Astrocyte (in vitro differentiated cells and primary cell): ENCODE results near the gene FOXJ3. TPM values are rescaled to one million over a fixed set of nuclear protein-coding genes. Genes with fewer than 3 reads are reported as not detected.

Experiments used
- DNase-seq: peaks from one replicate; pipeline ENCODE4 v3.0.0-alpha.2; 2010; ENCODE audit warnings: low read depth
- FAIRE-seq: peaks from 2 replicates; lab custom pipeline; 2011; peaks lifted over from hg19 to GRCh38; lab: Jason Lieb, UNC
- H2AFZ ChIP-seq: 2 replicates; pipeline ENCODE4 v1.6.0; 2012; ENCODE audit warnings: low read depth, low read length, inconsistent platforms
- H3K27ac ChIP-seq: 2 replicates; pipeline ENCODE4 v1.5.1; 2011; ENCODE audit warnings: low read depth, low read length, inconsistent platforms
- H3K27me3 ChIP-seq: 2 replicates; pipeline ENCODE4 v1.6.0; 2011; ENCODE audit warnings: low read length, inconsistent platforms; ENCODE audit not compliant: insufficient read depth
- H3K36me3 ChIP-seq: 2 replicates; pipeline ENCODE4 v1.5.1; 2011; ENCODE audit warnings: low read length, inconsistent platforms; ENCODE audit not compliant: insufficient read depth
- H3K4me1 ChIP-seq: 2 replicates; pipeline ENCODE4 v1.5.1; 2011; ENCODE audit warnings: low read length, inconsistent platforms; ENCODE audit not compliant: insufficient read depth
- H3K4me2 ChIP-seq: 2 replicates; pipeline ENCODE4 v1.6.0; 2012; ENCODE audit warnings: low read length, inconsistent platforms
- H3K4me3 ChIP-seq: 2 replicates; pipeline ENCODE4 v1.5.1; 2011; ENCODE audit warnings: low read depth, mild to moderate bottlenecking, low read length, inconsistent platforms; ENCODE audit not compliant: insufficient read depth
- H3K79me2 ChIP-seq: 2 replicates; pipeline ENCODE4 v1.6.0; 2012; ENCODE audit warnings: mild to moderate bottlenecking, low read length, inconsistent platforms; ENCODE audit not compliant: insufficient read depth
- H3K9ac ChIP-seq: 2 replicates; pipeline ENCODE4 v1.6.0; 2012; ENCODE audit warnings: mild to moderate bottlenecking, low read length, inconsistent platforms
- H3K9me3 ChIP-seq: 2 replicates; pipeline ENCODE4 v1.5.1; 2012; ENCODE audit warnings: low read depth, mild to moderate bottlenecking, low read length, inconsistent platforms; ENCODE audit not compliant: insufficient read depth
- H4K20me1 ChIP-seq: 2 replicates; pipeline ENCODE4 v1.6.0; 2012; ENCODE audit warnings: low read length, inconsistent platforms; ENCODE audit not compliant: insufficient read depth
- H3K27ac Mint-ChIP-seq: one replicate; pipeline ENCODE4 v1.8.0; 2021; ENCODE audit warnings: mild to moderate bottlenecking, mixed read lengths; ENCODE audit not compliant: unreplicated experiment
- H3K27me3 Mint-ChIP-seq: one replicate; pipeline ENCODE4 v1.8.0; 2021; ENCODE audit warnings: low read depth, mixed read lengths; ENCODE audit not compliant: unreplicated experiment
- H3K36me3 Mint-ChIP-seq: one replicate; pipeline ENCODE4 v1.8.0; 2021; ENCODE audit warnings: low read depth, mixed read lengths; ENCODE audit not compliant: unreplicated experiment
- H3K4me1 Mint-ChIP-seq: one replicate; pipeline ENCODE4 v1.8.0; 2021; ENCODE audit warnings: low read depth, mixed read lengths; ENCODE audit not compliant: unreplicated experiment
- H3K4me3 Mint-ChIP-seq: one replicate; pipeline ENCODE4 v1.8.0; 2021; ENCODE audit warnings: mild to moderate bottlenecking, moderate library complexity, mixed read lengths; ENCODE audit not compliant: unreplicated experiment
- H3K9me3 Mint-ChIP-seq: one replicate; pipeline ENCODE4 v1.8.0; 2021; ENCODE audit warnings: mild to moderate bottlenecking, mixed read lengths; ENCODE audit not compliant: unreplicated experiment
- EZH2 ChIP-seq: IDR thresholded peaks from 2 replicates; pipeline ENCODE4 v1.6.1; 2012; ENCODE audit warnings: mild to moderate bottlenecking, low read length, inconsistent platforms; ENCODE audit not compliant: insufficient read depth
- total RNA-seq: library from RNA; stranded (reverse); gene quantifications from 2 replicates; pipeline ENCODE4 v1.2.1, GENCODE V29; 2021
- TF ChIP-seq, protein P1 (sequence below): IDR thresholded peaks from 2 replicates; pipeline ENCODE4 v1.5.1; 2011; ENCODE audit warnings: low read depth, mild to moderate bottlenecking, inconsistent platforms, low read length, moderate library complexity; ENCODE audit not compliant: insufficient read depth

Gene FOXJ3
- total RNA-seq, 1 donor from 2014 or later: 41.9 TPM

GRCh38 chr1:42136466-42136865 lies 198.6 kb downstream of the FOXJ3 start:
- no peak overlapping the region for H3K27ac Mint-ChIP-seq

GRCh38 chr1:42135426-42135825 lies 199.6 kb downstream of the FOXJ3 start:
- DNase-seq: no peak
- no peaks in the 10 kb centered on the region for H3K9me3 Mint-ChIP-seq
- H3K27me3 Mint-ChIP-seq: peaks cover 8% of the 10 kb centered on the region
- Histone ChIP-seq H3K4me3 (no peak overlapping the region), H3K9me3 (no peaks in the 10 kb centered on the region), H3K27ac (no peak overlapping the region), H2AFZ (no peak overlapping the region), H3K4me2 (no peak overlapping the region), H3K27me3 (peaks cover 2% of the 10 kb centered on the region), H3K36me3 (no peaks in the 10 kb centered on the region), H3K4me1 (no peaks in the 10 kb centered on the region), H3K9ac (no peak overlapping the region), H4K20me1 (no peaks in the 10 kb centered on the region), H3K79me2 (no peaks in the 10 kb centered on the region)
- TF ChIP-seq, protein P1, sequence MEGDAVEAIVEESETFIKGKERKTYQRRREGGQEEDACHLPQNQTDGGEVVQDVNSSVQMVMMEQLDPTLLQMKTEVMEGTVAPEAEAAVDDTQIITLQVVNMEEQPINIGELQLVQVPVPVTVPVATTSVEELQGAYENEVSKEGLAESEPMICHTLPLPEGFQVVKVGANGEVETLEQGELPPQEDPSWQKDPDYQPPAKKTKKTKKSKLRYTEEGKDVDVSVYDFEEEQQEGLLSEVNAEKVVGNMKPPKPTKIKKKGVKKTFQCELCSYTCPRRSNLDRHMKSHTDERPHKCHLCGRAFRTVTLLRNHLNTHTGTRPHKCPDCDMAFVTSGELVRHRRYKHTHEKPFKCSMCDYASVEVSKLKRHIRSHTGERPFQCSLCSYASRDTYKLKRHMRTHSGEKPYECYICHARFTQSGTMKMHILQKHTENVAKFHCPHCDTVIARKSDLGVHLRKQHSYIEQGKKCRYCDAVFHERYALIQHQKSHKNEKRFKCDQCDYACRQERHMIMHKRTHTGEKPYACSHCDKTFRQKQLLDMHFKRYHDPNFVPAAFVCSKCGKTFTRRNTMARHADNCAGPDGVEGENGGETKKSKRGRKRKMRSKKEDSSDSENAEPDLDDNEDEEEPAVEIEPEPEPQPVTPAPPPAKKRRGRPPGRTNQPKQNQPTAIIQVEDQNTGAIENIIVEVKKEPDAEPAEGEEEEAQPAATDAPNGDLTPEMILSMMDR: no peak
- no peak for TF ChIP-seq EZH2
- no peak overlapping the region for H3K27ac Mint-ChIP-seq
- no peaks in the 10 kb centered on the region for H3K36me3 Mint-ChIP-seq
- no peaks in the 10 kb centered on the region for H3K4me1 Mint-ChIP-seq
- no peak for FAIRE-seq
- H3K4me3 Mint-ChIP-seq: no peak overlapping the region

More at GRCh38 chr1:42136466-42136865, 198.6 kb downstream of the FOXJ3 start:
- Histone ChIP-seq H3K36me3 (no peaks in the 10 kb centered on the region), H2AFZ (no peak overlapping the region), H4K20me1 (no peaks in the 10 kb centered on the region), H3K27me3 (peaks cover 2% of the 10 kb centered on the region), H3K27ac (no peak overlapping the region), H3K79me2 (no peaks in the 10 kb centered on the region), H3K4me1 (no peaks in the 10 kb centered on the region), H3K4me3 (no peak overlapping the region), H3K9ac (no peak overlapping the region), H3K9me3 (no peaks in the 10 kb centered on the region), H3K4me2 (no peak overlapping the region)
- no peaks in the 10 kb centered on the region for H3K9me3 Mint-ChIP-seq
- TF ChIP-seq, protein P1: no peak
- no peak for TF ChIP-seq EZH2
- no peak for FAIRE-seq
- peaks cover 8% of the 10 kb centered on the region for H3K27me3 Mint-ChIP-seq
- no peaks in the 10 kb centered on the region for H3K4me1 Mint-ChIP-seq
- no peak overlapping the region for H3K4me3 Mint-ChIP-seq
- no peaks in the 10 kb centered on the region for H3K36me3 Mint-ChIP-seq
- no peak for DNase-seq

- Histone ChIP-seq H3K4me1 (no peaks in the 10 kb centered on the region), H3K4me3 (no peak overlapping the region), H3K36me3 (no peaks in the 10 kb centered on the region), H3K4me2 (no peak overlapping the region), H3K27me3 (peaks cover 2% of the 10 kb centered on the region), H2AFZ (no peak overlapping the region), H3K79me2 (no peaks in the 10 kb centered on the region), H3K9me3 (no peaks in the 10 kb centered on the region), H4K20me1 (no peaks in the 10 kb centered on the region), H3K27ac (no peak overlapping the region), H3K9ac (no peak overlapping the region)
- no peaks in the 10 kb centered on the region for H3K36me3 Mint-ChIP-seq
- no peaks in the 10 kb centered on the region for H3K4me1 Mint-ChIP-seq
- H3K27ac Mint-ChIP-seq: no peak overlapping the region
- no peak overlapping the region for H3K4me3 Mint-ChIP-seq
- no peak for TF ChIP-seq EZH2
- TF ChIP-seq, protein P1: no peak
- H3K27me3 Mint-ChIP-seq: peaks cover 13% of the 10 kb centered on the region
- FAIRE-seq (no peak), DNase-seq (no peak)
- H3K9me3 Mint-ChIP-seq: no peaks in the 10 kb centered on the region
These were observed 201.1 kb downstream of the FOXJ3 start for GRCh38 chr1:42133809-42134526.
